IPS DF 19.7 (cell line): Measurements from ENCODE around the gene PRSS57.

Experiments used
- DNase-seq: peaks from one replicate; pipeline ENCODE4 v3.0.0-alpha.2; 2013; ENCODE audit warnings: low read depth, low spot score

PRSS57 gene

GRCh38 chr19:652467-653389 lies 42.5 kb downstream of the PRSS57 start:
- DNase-seq: no peak

DNA sequence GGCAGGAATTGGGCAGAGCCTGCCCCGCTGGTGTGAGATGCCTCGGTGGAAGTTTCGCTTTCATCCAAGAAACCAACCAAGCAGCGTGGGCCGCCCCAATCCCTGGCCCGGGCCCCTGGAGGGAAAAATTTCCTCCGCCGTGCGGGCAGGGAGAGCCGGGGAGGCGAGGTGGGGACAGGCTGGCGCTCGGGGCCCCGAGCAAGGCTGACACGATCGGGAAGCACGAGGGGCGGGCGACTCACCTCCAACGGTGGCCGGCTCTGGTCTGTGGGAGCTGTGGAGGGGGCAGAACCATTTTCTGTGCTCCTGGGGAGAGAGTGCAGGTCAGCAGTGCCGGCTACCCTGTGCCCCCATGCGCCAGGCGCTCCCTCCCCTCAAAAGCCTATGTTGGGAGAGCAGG lies 43.3 kb downstream of the PRSS57 start:
- no peak for DNase-seq

- no peak for DNase-seq
These were observed 44.0 kb downstream of the PRSS57 start for GRCh38 chr19:651114-651818.

DNA sequence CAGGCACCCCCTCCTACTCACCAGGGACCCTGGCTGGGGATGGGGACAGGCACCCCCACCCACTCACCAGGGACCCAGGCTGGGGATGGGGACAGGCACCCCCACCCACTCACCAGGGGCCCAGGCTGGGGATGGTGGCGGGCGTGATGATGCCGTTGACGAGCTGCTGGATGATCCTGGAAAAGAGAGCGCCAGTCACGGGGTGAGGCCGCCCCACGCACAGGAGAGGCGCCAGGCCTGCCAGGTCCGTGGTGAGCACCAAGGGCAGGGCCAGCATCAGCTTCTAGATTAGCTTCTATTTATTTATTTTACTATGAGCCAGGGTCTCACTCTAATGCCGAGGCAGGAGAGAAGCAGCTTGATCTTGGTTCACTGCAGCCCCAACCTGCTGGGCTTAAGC lies 45.1 kb downstream of the PRSS57 start:
- DNase-seq: no peak

DNA sequence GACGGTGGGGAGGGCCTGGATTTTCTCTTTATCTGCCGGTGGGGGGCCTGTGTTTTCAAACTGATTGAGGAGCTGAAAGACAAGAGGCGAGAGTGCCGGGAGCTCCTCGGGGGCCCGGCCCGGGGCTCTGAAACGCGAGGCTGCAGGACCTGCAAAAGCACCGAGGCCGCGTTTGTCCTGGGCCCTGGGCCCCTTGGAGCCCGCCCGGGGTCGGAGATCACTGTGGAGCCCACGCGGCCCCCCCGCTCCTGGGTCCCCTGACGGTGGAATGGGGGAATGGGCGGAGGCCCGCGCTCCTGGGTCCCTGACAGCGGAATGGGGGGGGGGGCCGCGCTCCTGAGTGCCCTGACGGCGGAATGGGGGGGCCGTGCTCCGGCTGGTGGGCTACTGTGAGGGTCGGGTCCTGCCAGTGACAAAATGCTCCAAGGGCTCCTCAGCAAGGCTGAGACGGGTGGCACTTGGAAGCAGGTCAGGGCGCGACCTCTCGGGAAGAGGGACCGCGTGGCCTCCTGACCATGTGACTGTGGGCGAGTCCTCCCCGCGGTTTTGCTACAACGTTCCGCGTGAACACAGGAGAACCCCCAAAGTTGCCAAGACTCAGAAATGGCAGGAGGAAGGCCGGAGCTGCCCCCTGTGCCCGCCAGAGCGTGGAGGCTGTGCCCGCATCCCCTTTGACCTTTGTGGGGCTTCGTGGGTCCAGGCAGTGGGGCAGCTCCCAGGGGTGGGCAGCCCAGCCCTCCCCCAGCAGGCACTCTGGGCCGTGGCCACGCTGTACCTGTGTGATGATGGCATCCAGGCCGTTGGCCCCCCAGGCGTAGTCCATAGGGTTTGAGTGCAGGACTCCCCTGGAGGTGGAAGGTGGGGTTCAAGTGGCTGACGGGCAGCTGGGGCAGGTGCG lies 46.1 kb downstream of the PRSS57 start:
- DNase-seq: no peak

- DNase-seq: no peak
These were observed 46.9 kb downstream of the PRSS57 start for GRCh38 chr19:648305-648704.

GRCh38 chr19:647566-648284 lies 47.5 kb downstream of the PRSS57 start:
- DNase-seq: no peak

DNA sequence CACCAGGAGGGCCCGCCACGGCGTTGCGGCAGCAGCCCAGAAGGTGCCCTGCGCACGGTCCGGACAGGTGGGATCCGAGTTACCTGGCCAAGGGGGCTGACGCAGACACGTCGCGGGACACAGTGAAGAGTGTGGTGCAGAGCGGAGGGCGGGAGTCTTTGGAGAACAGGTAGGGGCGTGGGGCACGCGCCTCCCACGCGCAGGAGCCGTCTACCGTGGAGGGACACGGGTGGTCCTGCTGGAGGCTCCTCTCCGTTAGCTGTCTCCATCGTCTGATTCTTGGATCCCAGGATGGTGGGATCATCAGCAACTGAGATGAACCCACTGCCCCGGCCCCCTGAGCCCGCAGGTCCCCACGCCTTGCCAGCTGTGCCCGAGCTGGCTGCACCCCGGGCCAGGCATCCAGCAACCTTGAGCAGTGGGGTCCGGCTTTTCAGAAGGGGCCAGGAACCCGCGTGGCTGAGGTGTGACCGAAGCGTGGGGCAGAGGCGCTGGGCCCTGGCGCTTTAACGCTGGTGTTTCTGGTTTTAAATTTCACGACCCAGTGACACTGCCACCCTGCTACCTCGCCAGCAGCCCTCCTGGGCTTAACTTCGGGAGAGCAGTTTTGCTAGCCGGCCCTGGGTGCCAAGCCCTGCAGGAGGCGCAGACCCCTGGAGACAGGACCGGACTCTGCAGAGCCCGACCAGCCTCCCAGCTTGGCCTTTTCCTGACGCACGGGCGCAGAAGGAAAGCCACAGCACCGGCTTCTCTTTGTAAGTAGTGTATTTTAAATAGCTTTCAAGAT lies 48.3 kb downstream of the PRSS57 start:
- DNase-seq: no peak

- DNase-seq: no peak
These were observed 49.1 kb downstream of the PRSS57 start for GRCh38 chr19:645912-646778.

DNA sequence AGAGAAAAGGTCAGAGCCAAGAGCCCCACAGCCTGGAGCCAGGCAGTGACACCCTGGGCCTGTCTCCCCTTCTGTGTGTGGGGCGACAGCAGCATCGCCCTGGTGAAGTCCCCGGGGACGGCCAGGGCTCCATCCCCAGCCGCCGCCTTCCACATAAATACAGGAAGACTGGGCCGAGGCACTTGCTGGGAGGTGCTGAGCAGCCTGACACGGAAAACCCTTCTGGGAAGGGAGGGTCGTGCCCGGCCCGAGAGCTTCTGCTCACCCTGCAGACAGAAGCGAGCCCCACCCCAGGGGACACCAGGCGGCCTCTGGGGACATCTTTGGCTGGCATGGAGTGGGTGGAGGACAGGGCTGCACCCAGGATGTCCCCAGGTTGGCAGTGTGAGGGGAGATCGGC lies 50.5 kb downstream of the PRSS57 start:
- no peak for DNase-seq

GRCh38 chr19:644363-644762 lies 50.9 kb downstream of the PRSS57 start:
- no peak for DNase-seq

DNA sequence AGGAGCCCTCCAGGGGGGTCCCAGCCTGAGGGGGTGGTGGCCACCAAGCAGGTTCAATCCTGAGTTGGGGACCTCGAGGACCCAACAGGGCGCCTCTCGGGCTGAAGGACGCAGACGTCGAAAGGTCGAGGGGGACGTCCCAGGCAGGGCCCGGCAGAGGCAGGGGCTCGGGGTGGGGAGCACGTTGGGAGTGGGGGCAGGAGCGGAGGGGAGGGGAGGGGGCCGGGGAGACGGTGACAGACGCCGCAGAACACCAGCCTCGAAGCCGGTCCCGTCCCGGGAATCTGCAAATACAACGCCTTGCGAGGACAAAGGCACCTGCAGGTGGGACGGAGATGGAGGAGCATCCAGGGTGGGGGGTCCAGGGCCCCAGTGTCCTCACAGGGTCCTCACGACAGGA lies 51.5 kb downstream of the PRSS57 start:
- no peak for DNase-seq

DNA sequence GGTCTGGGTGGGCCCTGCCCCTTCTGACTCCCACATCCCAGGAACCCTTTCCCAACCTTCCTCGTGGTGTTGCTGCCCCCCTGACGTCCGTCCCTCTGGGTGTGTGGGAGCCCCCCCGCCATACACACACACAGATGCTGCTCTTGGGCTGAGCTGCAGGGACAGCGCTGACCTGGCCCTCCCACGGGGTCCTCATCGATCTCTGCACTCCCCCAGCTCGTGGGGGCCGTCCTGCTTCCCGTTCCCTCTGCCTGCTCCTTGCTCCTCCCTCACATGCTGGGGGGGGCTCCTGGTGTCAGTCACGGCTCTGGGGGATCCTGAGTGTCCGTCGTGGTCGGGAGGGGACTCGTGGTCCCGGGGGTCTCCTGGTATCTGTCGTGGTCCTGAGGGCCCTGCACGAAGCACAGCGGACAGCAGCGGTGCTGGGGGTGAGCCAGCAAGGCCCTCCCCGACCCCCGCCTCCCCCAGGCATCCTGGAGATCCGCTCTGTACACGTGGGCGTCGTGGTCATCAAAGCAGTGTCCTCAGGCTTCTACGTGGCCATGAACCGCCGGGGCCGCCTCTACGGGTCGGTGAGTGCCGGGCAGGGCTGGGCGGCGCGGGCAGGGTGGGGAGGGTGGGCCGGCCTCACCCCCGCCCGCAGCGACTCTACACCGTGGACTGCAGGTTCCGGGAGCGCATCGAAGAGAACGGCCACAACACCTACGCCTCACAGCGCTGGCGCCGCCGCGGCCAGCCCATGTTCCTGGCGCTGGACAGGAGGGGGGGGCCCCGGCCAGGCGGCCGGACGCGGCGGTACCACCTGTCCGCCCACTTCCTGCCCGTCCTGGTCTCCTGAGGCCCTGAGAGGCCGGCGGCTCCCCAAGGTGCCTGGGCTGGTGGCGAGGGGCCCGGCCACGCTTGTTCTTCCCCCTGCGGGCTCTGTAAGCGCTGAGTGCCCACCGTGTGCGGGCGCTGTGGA lies 52.2 kb downstream of the PRSS57 start:
- no peak for DNase-seq

- no peak for DNase-seq
These were observed 53.5 kb downstream of the PRSS57 start for GRCh38 chr19:641702-642101.

DNA sequence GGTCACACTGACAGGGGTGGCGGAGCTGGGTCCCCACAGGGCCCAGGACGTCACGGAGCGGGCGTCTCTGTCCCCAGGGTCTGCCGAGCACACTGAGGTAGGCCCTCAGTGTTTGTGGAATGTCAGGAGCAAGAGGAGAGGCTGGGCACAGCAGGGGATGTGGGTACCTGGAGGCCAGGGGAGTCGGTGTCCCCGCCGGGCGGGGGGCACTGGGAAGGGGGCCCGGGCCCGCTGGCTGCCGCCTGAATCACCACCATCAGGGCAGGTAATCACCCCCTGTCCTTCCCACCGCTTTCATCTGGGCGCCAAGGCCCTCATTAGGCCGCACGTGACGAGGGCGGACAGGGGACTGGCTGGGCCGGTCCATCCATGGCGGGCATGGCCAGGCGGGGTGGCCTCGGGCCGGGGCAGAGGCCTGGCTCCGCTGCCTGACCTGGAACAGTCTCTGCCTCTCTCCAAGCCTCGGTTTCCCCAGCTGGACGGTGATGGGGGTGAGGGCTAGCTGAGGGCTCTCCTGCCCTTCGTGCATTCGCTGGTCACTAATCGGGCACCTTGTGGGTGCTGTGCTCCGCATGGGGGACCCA lies 54.6 kb downstream of the PRSS57 start:
- no peak for DNase-seq

- DNase-seq: no peak
These were observed 55.1 kb downstream of the PRSS57 start for GRCh38 chr19:640161-640558.

- no peak for DNase-seq
These were observed 55.7 kb downstream of the PRSS57 start, which contains the start of gene FGF22 for GRCh38 chr19:639253-640160. Gene FGF22 (plus strand): TSS chr19:639879. CDS start chr19:639926, 47 bp downstream.
